Kidney epithelial cell (primary cell): ENCODE results near the gene SAMD10. TPM values are rescaled to one million over a fixed set of nuclear protein-coding genes. Genes with fewer than 3 reads are reported as not detected.
"Not testable (repeated sequence)": the region's sequence is repeated elsewhere in the genome, so short reads cannot be mapped to it uniquely, and the experiment has no call there.

Experiments used
- DNase-seq: peaks from one replicate; pipeline ENCODE4 v3.0.0-alpha.2; 2010; ENCODE audit warnings: low read depth
- H3K27me3 ChIP-seq: 2 replicates; pipeline ENCODE4 v1.6.0; 2011; ENCODE audit warnings: low read length; ENCODE audit not compliant: control insufficient read depth, insufficient read depth
- H3K36me3 ChIP-seq: 2 replicates; pipeline ENCODE4 v1.5.1; 2011; ENCODE audit warnings: low read length; ENCODE audit not compliant: control insufficient read depth, insufficient read depth
- H3K4me3 ChIP-seq: 2 replicates; pipeline ENCODE4 v1.5.1; 2011; ENCODE audit warnings: low read depth, mild to moderate bottlenecking, control low read depth, low read length
- CTCF ChIP-seq: IDR thresholded peaks from 2 replicates; pipeline ENCODE4 v1.5.1; 2011; ENCODE audit warnings: mild to moderate bottlenecking, moderate library complexity, low read length, control low read depth, inconsistent platforms; ENCODE audit not compliant: insufficient read depth, poor library complexity, severe bottlenecking
- total RNA-seq: library from RNA; depleted of rRNA; stranded (reverse); fragments of >200 nt; gene quantifications from 2 replicates; pipeline ENCODE4 v1.2.3, GENCODE V29; 2015

The SAMD10 gene
- total RNA-seq, 1 donor from 2014 or later: 9.6 TPM

- TF ChIP-seq CTCF: no peak
- peaks cover 5% of the 10 kb centered on the region for H3K36me3 ChIP-seq
- no peak overlapping the region for H3K4me3 ChIP-seq
These were observed 44.1 kb upstream of the SAMD10 start for GRCh38 chr20:64023361-64024140.

DNA sequence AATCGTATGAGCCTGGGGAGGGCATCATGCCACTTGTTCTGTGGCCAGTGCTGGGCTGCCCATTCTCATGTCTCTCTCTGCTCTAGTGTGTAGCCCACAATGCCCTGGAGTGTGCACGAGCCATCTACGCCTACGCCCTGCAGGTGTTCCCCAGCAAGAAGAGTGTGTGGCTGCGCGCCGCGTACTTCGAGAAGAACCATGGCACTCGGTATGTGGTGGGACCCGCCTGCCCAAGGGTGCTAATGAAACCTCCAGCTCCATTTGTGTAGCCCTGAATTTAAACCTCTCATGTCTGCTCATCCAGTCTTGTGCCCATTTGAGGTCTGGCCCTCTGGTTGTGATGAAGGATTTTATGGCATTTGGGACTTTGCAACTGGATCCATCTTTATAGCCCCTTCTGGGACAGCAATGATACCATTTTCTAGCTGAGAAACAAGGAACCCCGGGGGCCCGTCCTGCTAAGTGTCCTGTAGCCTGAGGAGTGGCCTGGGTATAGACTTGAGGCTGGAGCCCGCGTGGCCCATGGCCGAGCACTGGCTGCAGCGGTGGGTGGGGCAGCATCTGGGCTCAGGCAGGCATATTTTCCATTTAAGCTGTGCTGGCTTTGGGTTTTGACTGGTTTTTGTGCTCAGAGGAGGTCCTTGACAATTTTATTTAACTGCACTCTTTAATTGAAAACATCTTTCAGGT lies 43.4 kb upstream of the SAMD10 start:
- no peak for TF ChIP-seq CTCF
- peaks cover 5% of the 10 kb centered on the region for H3K36me3 ChIP-seq
- no peak for DNase-seq
- no peak overlapping the region for H3K4me3 ChIP-seq
- no peaks in the 10 kb centered on the region for H3K27me3 ChIP-seq

More at GRCh38 chr20:64023361-64024140, 44.1 kb upstream of the SAMD10 start:
- H3K27me3 ChIP-seq: no peaks in the 10 kb centered on the region
- no peak for DNase-seq

- no peak for TF ChIP-seq CTCF
- Histone ChIP-seq H3K36me3 (peaks cover 3% of the 10 kb centered on the region), H3K4me3 (no peak overlapping the region), H3K27me3 (no peaks in the 10 kb centered on the region)
- DNase-seq: no peak
These were observed 41.9 kb upstream of the SAMD10 start for GRCh38 chr20:64021124-64021975.

GRCh38 chr20:64015635-64016034 lies 36.2 kb upstream of the SAMD10 start:
- DNase-seq: no peak
- Histone ChIP-seq H3K36me3 (peaks cover 2% of the 10 kb centered on the region), H3K27me3 (no peaks in the 10 kb centered on the region), H3K4me3 (no peak overlapping the region)
- no peak for TF ChIP-seq CTCF

DNA sequence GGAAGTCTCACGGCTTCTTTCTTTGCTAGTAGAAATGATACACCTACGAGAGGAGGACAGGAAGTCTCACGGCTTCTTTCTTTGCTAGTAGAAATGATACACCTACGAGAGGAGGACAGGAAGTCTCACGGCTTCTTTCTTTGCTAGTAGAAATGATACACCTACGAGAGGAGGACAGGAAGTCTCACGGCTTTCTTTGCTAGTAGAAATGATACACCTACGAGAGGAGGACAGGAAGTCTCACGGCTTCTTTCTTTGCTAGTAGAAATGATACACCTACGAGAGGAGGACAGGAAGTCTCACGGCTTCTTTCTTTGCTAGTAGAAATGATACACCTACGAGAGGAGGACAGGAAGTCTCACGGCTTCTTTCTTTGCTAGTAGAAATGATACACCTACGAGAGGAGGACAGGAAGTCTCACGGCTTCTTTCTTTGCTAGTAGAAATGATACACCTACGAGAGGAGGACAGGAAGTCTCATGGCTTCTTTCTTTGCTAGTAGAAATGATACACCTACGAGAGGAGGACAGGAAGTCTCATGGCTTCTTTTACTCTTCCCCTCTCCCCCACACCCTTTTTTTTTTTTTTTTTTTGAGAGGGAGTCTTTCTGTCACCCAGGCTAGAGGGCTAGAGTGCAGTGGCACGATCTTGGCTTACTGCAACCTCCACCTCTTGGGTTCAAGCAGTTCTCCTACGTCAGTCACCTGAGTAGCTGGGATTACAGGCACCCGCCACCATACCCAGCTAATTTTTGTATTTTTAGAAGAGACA lies 33.1 kb upstream of the SAMD10 start:
- not testable (repeated sequence) for H3K27me3 ChIP-seq, DNase-seq, H3K36me3 ChIP-seq, H3K4me3 ChIP-seq
